ENCODE data around the gene C1S. TPM values are rescaled to one million over a fixed set of nuclear protein-coding genes. Genes with fewer than 3 reads are reported as not detected.
"Not testable (repeated sequence)": the region's sequence is repeated elsewhere in the genome, so short reads cannot be mapped to it uniquely, and the experiment has no call there.

Gene C1S
- total RNA-seq, 1 experiment from 2014 or later, result 32.4 TPM

DNA sequence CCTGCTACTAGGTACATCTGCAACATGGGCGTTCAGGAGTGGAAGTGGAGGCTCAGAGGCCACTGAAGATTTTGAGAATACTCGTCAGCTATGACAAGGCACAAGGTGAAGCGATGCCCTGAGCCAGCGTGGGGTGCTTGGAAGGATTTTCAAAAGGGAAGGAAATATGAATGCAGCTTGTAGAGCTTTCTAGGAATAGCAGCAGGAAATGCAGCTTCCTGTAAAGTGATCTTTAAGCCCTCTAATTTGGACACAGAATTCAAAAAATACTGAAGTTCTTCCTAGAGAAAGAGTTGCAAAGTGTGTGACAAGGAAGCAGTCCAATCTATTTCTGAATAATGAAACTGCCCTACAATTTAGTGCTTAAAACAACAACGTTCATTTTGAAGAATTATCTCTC lies 13.2 kb upstream of the C1S start:
- intact Hi-C loops (cut with micrococcal nuclease; ENCODE audit: unreplicated experiment), result no loop called here

DNA sequence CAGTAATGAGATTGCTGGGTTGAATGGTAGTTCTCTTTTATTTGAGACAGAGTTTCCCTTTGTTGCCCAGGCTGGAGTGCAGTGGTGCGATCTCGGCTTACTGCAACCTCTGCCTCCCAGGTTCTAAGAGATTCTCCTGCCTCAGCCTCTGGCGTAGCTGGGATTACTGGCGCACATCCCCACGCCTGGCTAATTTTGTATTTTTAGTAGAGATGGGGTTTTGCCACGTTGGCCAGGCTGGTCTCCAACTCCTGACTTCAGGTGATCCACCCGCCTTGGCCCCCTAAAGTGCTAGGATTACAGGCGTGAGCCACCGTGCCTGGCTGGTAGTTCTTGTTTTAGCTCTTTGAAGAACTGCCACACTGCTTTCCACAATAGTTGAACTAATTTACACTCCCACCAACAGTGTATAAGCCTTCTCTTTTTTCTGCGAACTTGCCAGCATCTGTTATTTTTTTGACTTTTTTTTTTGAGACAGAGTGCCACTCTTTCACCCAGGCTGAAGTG lies 11.0 kb upstream of the C1S start:
- H3K4me3 ChIP-seq; H3F3A ChIP-seq (ENCODE audit: insufficient read depth, low read depth); H3K9me2 ChIP-seq (ENCODE audit: insufficient read depth); DNase-seq; H3K4me1 ChIP-seq (replicated peaks; ENCODE audit: insufficient read depth); H3K36me3 ChIP-seq (ENCODE audit: low read depth); intact Hi-C loops (cut with micrococcal nuclease; ENCODE audit: unreplicated experiment); BruUV-seq (replicated peaks); POLR2A ChIA-PET (ENCODE audit: unreplicated experiment); H2AFZ ChIP-seq; H3K27ac ChIP-seq; H3K4me2 ChIP-seq; H4K20me1 ChIP-seq (ENCODE audit: insufficient read depth); H3K9me3 ChIP-seq (ENCODE audit: insufficient read depth, low read depth); H3K79me2 ChIP-seq (ENCODE audit: low read depth): not testable (repeated sequence)
- H3K27me3 ChIP-seq (ENCODE audit: insufficient read depth, low read depth), result peaks cover 32% of the 10 kb centered on the region
- CTCF ChIA-PET, result interaction anchor here (0.7 kb wide), 1 partner anchor 77 kb away, joined by 8 read pairs; no protein-coding TSS in a partner anchor

More for the DNA sequence above, 13.2 kb upstream of the C1S start:
- H2AFZ ChIP-seq, result no peak overlapping the region
- H3K9me3 ChIP-seq (ENCODE audit: insufficient read depth, low read depth), result peaks cover 6% of the 10 kb centered on the region; the same call in 1 of the 2 replicates
- H3K36me3 ChIP-seq (ENCODE audit: low read depth), result no peaks in the 10 kb centered on the region
- no TSS peak for BruUV-seq (replicated peaks)
- peaks cover 15% of the 10 kb centered on the region for H3K27me3 ChIP-seq (ENCODE audit: insufficient read depth, low read depth)
- H3K9me2 ChIP-seq (ENCODE audit: insufficient read depth), result no peaks in the 10 kb centered on the region; the same call in 1 of the 2 replicates
- H3K27ac ChIP-seq, result no peak overlapping the region
- ChIA-PET CTCF (no interaction called here), POLR2A (ENCODE audit: unreplicated experiment) (no interaction called here)
- DNase-seq, result no peak
- TF ChIP-seq EZH2 (IDR thresholded peaks at IDR 0.05; ENCODE audit: low read depth), result no peak
- TF ChIP-seq, protein P1, sequence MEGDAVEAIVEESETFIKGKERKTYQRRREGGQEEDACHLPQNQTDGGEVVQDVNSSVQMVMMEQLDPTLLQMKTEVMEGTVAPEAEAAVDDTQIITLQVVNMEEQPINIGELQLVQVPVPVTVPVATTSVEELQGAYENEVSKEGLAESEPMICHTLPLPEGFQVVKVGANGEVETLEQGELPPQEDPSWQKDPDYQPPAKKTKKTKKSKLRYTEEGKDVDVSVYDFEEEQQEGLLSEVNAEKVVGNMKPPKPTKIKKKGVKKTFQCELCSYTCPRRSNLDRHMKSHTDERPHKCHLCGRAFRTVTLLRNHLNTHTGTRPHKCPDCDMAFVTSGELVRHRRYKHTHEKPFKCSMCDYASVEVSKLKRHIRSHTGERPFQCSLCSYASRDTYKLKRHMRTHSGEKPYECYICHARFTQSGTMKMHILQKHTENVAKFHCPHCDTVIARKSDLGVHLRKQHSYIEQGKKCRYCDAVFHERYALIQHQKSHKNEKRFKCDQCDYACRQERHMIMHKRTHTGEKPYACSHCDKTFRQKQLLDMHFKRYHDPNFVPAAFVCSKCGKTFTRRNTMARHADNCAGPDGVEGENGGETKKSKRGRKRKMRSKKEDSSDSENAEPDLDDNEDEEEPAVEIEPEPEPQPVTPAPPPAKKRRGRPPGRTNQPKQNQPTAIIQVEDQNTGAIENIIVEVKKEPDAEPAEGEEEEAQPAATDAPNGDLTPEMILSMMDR (conservative IDR thresholded peaks at IDR 0.05), result no peak
- no peak overlapping the region for H3K4me2 ChIP-seq
- H4K20me1 ChIP-seq (ENCODE audit: insufficient read depth), result no peaks in the 10 kb centered on the region; the same call in 1 of the 2 replicates
- H3K4me3 ChIP-seq, result no peak overlapping the region
- H3F3A ChIP-seq (ENCODE audit: insufficient read depth, low read depth), result no peaks in the 10 kb centered on the region; the same call in 1 of the 2 replicates
- no peaks in the 10 kb centered on the region for H3K79me2 ChIP-seq (ENCODE audit: low read depth)
- no peaks in the 10 kb centered on the region for H3K4me1 ChIP-seq (replicated peaks; ENCODE audit: insufficient read depth)

DNA sequence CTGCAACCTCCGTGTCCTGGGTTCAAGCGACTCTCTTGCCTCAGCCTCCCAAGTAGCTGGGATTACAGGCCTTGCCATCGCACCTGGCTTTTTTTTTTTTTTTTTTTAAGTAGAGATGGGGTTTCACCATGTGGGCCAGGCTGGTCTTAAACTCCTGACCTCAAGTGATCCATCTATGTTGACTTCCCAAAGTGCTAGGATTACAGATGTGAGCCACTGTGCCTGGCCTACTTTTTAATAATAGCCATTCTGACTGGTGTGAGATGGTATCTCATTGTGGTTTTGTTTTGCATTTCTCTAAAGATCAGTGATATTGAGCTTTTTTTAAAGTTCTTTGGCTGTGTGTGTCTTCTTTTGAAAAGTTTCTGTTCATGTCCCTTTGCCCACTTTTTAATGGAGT lies 10.5 kb upstream of the C1S start:
- H3K9me3 ChIP-seq (ENCODE audit: insufficient read depth, low read depth); intact Hi-C loops (cut with micrococcal nuclease; ENCODE audit: unreplicated experiment); H3K9me2 ChIP-seq (ENCODE audit: insufficient read depth); BruUV-seq (replicated peaks); H3K79me2 ChIP-seq (ENCODE audit: low read depth); POLR2A ChIA-PET (ENCODE audit: unreplicated experiment); H3F3A ChIP-seq (ENCODE audit: insufficient read depth, low read depth); H3K36me3 ChIP-seq (ENCODE audit: low read depth); DNase-seq; H3K4me2 ChIP-seq; H4K20me1 ChIP-seq (ENCODE audit: insufficient read depth); H3K27ac ChIP-seq; H2AFZ ChIP-seq; H3K4me3 ChIP-seq; H3K4me1 ChIP-seq (replicated peaks; ENCODE audit: insufficient read depth): not testable (repeated sequence)
- H3K27me3 ChIP-seq (ENCODE audit: insufficient read depth, low read depth), result peaks cover 37% of the 10 kb centered on the region
- CTCF ChIA-PET, result interaction anchor here (0.7 kb wide), 1 partner anchor 76 kb away, joined by 8 read pairs; no protein-coding TSS in a partner anchor

DNA sequence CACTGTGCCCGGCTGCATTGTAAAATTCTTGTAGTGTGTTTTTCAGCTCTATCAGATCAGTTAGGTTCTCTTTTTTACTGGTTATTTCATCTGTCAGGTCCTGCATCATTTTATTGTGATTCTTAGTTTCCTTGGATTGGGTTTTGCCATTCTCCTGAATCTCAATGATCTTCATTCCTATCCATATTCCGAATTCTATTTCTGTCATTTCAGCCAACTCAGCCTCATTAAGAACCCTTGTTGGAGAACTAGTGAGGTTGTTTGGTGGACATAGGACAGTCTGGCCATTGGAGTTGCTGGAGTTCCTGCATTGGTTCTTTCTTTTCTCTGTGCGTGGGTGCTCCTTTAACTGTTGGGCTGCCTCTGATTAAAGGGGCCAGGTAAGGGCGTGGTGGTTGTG lies 5.6 kb upstream of the C1S start:
- Histone ChIP-seq H3K36me3 (ENCODE audit: low read depth) (no peaks in the 10 kb centered on the region), H3K9me2 (ENCODE audit: insufficient read depth) (no peaks in the 10 kb centered on the region; the same call in 1 of the 2 replicates), H3K4me2 (no peak overlapping the region), H3K4me3 (no peak overlapping the region), H3K27me3 (ENCODE audit: insufficient read depth, low read depth) (peaks cover 43% of the 10 kb centered on the region), H3F3A (ENCODE audit: insufficient read depth, low read depth) (no peaks in the 10 kb centered on the region), H3K4me1 (replicated peaks; ENCODE audit: insufficient read depth) (peaks cover 6% of the 10 kb centered on the region; the same call in 1 of the 2 replicates), H2AFZ (no peak overlapping the region), H3K79me2 (ENCODE audit: low read depth) (no peaks in the 10 kb centered on the region), H4K20me1 (ENCODE audit: insufficient read depth) (no peaks in the 10 kb centered on the region; the same call in 1 of the 2 replicates), H3K9me3 (ENCODE audit: insufficient read depth, low read depth) (peaks cover 6% of the 10 kb centered on the region; the same call in 1 of the 2 replicates), H3K27ac (no peak overlapping the region)
- no peak for DNase-seq
- ChIA-PET POLR2A (ENCODE audit: unreplicated experiment) (interaction anchor here (0.7 kb wide), 1 partner anchor 206 kb away, joined by 6 read pairs; no protein-coding TSS in a partner anchor), CTCF (interaction anchor here (0.7 kb wide), 1 partner anchor 181 kb away, joined by 5 read pairs; no protein-coding TSS in a partner anchor)
- no TSS peak for BruUV-seq (replicated peaks)
- intact Hi-C loops (cut with micrococcal nuclease; ENCODE audit: unreplicated experiment), result no loop called here
- TF ChIP-seq, protein P1 (conservative IDR thresholded peaks at IDR 0.05), result no peak
- TF ChIP-seq EZH2 (IDR thresholded peaks at IDR 0.05; ENCODE audit: low read depth), result no peak

DNA sequence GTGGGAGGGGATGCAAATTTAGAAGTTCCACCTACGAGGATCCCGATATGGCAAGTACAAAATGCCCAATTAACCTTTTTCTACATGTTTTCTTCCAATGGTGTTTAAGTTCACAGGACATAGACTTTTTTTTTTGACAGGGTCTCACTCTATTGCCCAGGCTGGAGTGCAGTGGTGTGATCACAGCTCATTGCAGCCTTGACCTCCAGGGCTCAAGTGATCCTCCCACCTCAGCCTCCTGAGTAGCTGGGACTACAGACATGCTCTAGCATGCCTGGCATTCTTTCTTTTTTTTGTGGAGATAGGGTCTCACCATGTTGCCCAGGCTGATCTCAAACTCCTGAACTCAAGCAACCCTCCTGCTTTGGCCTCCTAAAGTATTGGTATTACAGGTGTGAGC lies 4.8 kb upstream of the C1S start:
- H3K9me3 ChIP-seq (ENCODE audit: insufficient read depth, low read depth); BruUV-seq (replicated peaks); H3K27ac ChIP-seq; H2AFZ ChIP-seq; H3K36me3 ChIP-seq (ENCODE audit: low read depth); H3K9me2 ChIP-seq (ENCODE audit: insufficient read depth); H3K4me3 ChIP-seq; H4K20me1 ChIP-seq (ENCODE audit: insufficient read depth); H3K79me2 ChIP-seq (ENCODE audit: low read depth); intact Hi-C loops (cut with micrococcal nuclease; ENCODE audit: unreplicated experiment); DNase-seq; H3K4me2 ChIP-seq; H3F3A ChIP-seq (ENCODE audit: insufficient read depth, low read depth): not testable (repeated sequence)
- Histone ChIP-seq H3K27me3 (ENCODE audit: insufficient read depth, low read depth) (peaks cover 40% of the 10 kb centered on the region), H3K4me1 (replicated peaks; ENCODE audit: insufficient read depth) (peaks cover 14% of the 10 kb centered on the region; the same call in 1 of the 2 replicates)
- POLR2A ChIA-PET (ENCODE audit: unreplicated experiment), result interaction anchor here (0.5 kb wide), 1 partner anchor 13 kb away, joined by 3 read pairs; no protein-coding TSS in a partner anchor
- CTCF ChIA-PET, result interaction anchor here (0.7 kb wide), 1 partner anchor 182 kb away, joined by 5 read pairs; no protein-coding TSS in a partner anchor
